22Rv1 (cell line): ENCODE measurements around the gene SLIT3.

Experiments used
- ZFX ChIP-seq: fragments of 450-650 bp; IDR thresholded peaks from 2 replicates; pipeline ENCODE4 v1.6.1; 2017; ENCODE audit warnings: antibody characterized with exemption, borderline replicate concordance
- TF ChIP-seq, protein P1 (sequence below): fragments of 450-650 bp; IDR thresholded peaks from 2 replicates; pipeline ENCODE4 v1.5.1; 2017; ENCODE audit warnings: mild to moderate bottlenecking

DNA sequence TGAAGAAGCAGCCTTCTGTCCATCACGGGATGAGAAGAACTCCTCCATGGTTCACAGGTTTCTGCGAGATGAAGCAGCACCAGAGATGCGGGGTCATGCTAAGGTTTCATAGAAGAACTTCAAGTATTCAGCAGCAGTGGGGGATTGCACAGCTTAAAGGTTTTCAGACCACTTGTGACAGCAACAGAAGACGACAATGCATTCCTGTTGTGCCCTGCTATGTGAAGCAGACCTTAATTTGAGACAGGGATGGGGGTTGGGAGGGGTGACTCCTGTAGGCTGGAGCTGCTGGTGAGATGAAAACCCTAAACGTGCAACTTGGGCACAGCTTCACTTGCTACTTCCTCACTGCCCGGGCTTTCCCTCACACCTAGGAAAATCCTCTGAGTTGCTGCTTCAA is 256.0 kb downstream of the SLIT3 start:
- TF ChIP-seq, protein P1, sequence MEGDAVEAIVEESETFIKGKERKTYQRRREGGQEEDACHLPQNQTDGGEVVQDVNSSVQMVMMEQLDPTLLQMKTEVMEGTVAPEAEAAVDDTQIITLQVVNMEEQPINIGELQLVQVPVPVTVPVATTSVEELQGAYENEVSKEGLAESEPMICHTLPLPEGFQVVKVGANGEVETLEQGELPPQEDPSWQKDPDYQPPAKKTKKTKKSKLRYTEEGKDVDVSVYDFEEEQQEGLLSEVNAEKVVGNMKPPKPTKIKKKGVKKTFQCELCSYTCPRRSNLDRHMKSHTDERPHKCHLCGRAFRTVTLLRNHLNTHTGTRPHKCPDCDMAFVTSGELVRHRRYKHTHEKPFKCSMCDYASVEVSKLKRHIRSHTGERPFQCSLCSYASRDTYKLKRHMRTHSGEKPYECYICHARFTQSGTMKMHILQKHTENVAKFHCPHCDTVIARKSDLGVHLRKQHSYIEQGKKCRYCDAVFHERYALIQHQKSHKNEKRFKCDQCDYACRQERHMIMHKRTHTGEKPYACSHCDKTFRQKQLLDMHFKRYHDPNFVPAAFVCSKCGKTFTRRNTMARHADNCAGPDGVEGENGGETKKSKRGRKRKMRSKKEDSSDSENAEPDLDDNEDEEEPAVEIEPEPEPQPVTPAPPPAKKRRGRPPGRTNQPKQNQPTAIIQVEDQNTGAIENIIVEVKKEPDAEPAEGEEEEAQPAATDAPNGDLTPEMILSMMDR: no peak
- no peak for TF ChIP-seq ZFX
